K562 (cell line): Measurements from ENCODE around the gene MRGPRF. TPM values are rescaled to one million over a fixed set of nuclear protein-coding genes. Genes with fewer than 3 reads are reported as not detected.

Experiments used
- ATAC-seq: fragments of 200-7000 bp; cut with Tn5 transposase; 3 replicates; pipeline ENCODE4 v1.9.1; 2020; ENCODE audit warnings: moderate library complexity
- BruUV-seq: library from RNA; stranded (reverse); fragments of 400-500 nt; replicated peaks from 2 replicates; lab custom pipeline; 2021; lab: Mats Ljungman, UMichigan
- CTCF ChIA-PET: fragments of 300-600 bp; formaldehyde crosslinking; extraction: SDS; loops from one replicate; lab custom pipeline; 2021; ENCODE audit warnings: low intra/inter-chr PET ratio; lab: Yijun Ruan, JAX
- POLR2A ChIA-PET: fragments of 300-600, 350-650 bp; sonication (Branson Sonifier 250); formaldehyde crosslinking; extraction: SDS; loops from one replicate; lab custom pipeline; 2021; ENCODE audit warnings: antibody characterized with exemption, inconsistent platforms; lab: Yijun Ruan, JAX
- DNase-seq, 4 experiments: peaks; one replicate each; pipeline versions ENCODE4 v3.0.0 to v3.0.0-alpha.2; 2011 to 2018; ENCODE audit warnings: low spot score in 3 of 4, mixed read lengths in 3 of 4; ENCODE audit errors: extremely low read depth in 1 of 4
- FAIRE-seq: peaks from 2 replicates; lab custom pipeline; 2011; peaks lifted over from hg19 to GRCh38; lab: Jason Lieb, UNC
- H2AFZ ChIP-seq: 2 replicates; pipeline ENCODE4 v1.6.0; 2011; ENCODE audit warnings: low read depth, low read length, control low read depth, inconsistent platforms
- H3K27ac ChIP-seq: fragments of 200-600 bp; 3 replicates; pipeline ENCODE4 v1.8.0; 2011; ENCODE audit warnings: low read depth, mild to moderate bottlenecking, control low read depth, inconsistent platforms, low read length, moderate library complexity, mixed read lengths; ENCODE audit errors: extremely low read depth
- H3K27me3 ChIP-seq, 2 experiments: fragments of 300-600 bp in 1 of 2; 2 replicates in 1 of 2; 3 replicates in 1 of 2; pipeline versions ENCODE4 v1.6.0 to v1.8.0; 2011; ENCODE audit warnings: inconsistent platforms in 2 of 2, low read length in 2 of 2, mild to moderate bottlenecking in 1 of 2, mixed read lengths in 1 of 2, moderate library complexity in 1 of 2; ENCODE audit not compliant: control insufficient read depth in 2 of 2, insufficient read depth in 2 of 2
- H3K36me3 ChIP-seq: fragments of 300-600 bp; 3 replicates; pipeline ENCODE4 v1.8.0; 2011; ENCODE audit warnings: mild to moderate bottlenecking, low read length, inconsistent platforms; ENCODE audit not compliant: control insufficient read depth, insufficient read depth
- H3K4me1 ChIP-seq, 2 experiments: fragments of 200-600 bp in 1 of 2; replicated peaks in 1 of 2; 2 replicates in 1 of 2; 3 replicates in 1 of 2; pipeline versions ENCODE4 v1.5.1 to v1.8.0; 2011; ENCODE audit warnings: inconsistent platforms in 2 of 2, low read length in 2 of 2, mild to moderate bottlenecking in 1 of 2, mixed read lengths in 1 of 2, moderate library complexity in 1 of 2; ENCODE audit not compliant: control insufficient read depth in 2 of 2, insufficient read depth in 2 of 2
- H3K4me2 ChIP-seq: 2 replicates; pipeline ENCODE4 v1.6.1; 2011; ENCODE audit warnings: low read length, control low read depth, inconsistent platforms, mixed read lengths; ENCODE audit not compliant: insufficient read depth
- H3K4me3 ChIP-seq: fragments of 200-600 bp; sonication (generic), shearing (Covaris generic); 2 replicates; pipeline ENCODE4 v1.5.1; 2016; ENCODE audit warnings: control low read depth, inconsistent platforms
- H3K79me2 ChIP-seq: fragments of 200-600 bp; 3 replicates; pipeline ENCODE4 v1.8.0; 2011; ENCODE audit warnings: low read length, inconsistent platforms; ENCODE audit not compliant: control insufficient read depth, insufficient read depth
- H3K9ac ChIP-seq, 2 experiments: 2 replicates each; pipeline versions ENCODE4 v1.6.0 to v1.6.1; 2011; ENCODE audit warnings: low read depth in 2 of 2, low read length in 2 of 2, control low read depth in 1 of 2, inconsistent platforms in 1 of 2, mild to moderate bottlenecking in 1 of 2, mixed read lengths in 1 of 2; ENCODE audit not compliant: insufficient read depth in 1 of 2
- H3K9me1 ChIP-seq: one replicate; pipeline ENCODE4 v1.6.0; 2011; ENCODE audit warnings: inconsistent platforms, mild to moderate bottlenecking, low read length, moderate library complexity; ENCODE audit not compliant: control insufficient read depth, insufficient read depth
- H3K9me3 ChIP-seq: replicated peaks from 2 replicates; pipeline ENCODE4 v1.5.1; 2011; ENCODE audit warnings: low read depth, low read length, inconsistent platforms; ENCODE audit not compliant: control insufficient read depth, insufficient read depth
- H4K20me1 ChIP-seq: replicated peaks from 2 replicates; pipeline ENCODE4 v1.6.1; 2011; ENCODE audit warnings: low read length, inconsistent platforms, mixed read lengths; ENCODE audit not compliant: control insufficient read depth, insufficient read depth
- AFF1 ChIP-seq, 2 experiments: fragments of 450-650 bp; IDR thresholded peaks; 2 replicates each; pipeline ENCODE4 v1.6.1; 2018; ENCODE audit warnings: mild to moderate bottlenecking in 2 of 2, low read depth in 1 of 2; ENCODE audit not compliant: partially characterized antibody in 2 of 2
- SP2 ChIP-seq: IDR thresholded peaks from 2 replicates; pipeline ENCODE4 v1.6.1; 2011; ENCODE audit warnings: mild to moderate bottlenecking, low read depth, low read length, moderate library complexity; ENCODE audit not compliant: poor library complexity, severe bottlenecking; ENCODE audit errors: extremely low read depth
- WGBS: fragments of 100-300 bp; shearing (Covaris generic); methylation state at CpG from one replicate; pipeline ENCODE4 v1.1.6; 2016; ENCODE audit warnings: low coverage, mixed read lengths; ENCODE audit not compliant: insufficient coverage; ENCODE audit errors: missing lambda C conversion rate; 5-methylcytosine and 5-hydroxymethylcytosine counted together
- in situ Hi-C: fragments of 300-500 bp; cut with MboI; formaldehyde crosslinking; loops from 4 replicates; pipeline ENCODE4 v1.15.0; 2018; ENCODE audit warnings: inconsistent platforms, mixed read lengths
- intact Hi-C: fragments of 100-400 bp; cut with micrococcal nuclease; formaldehyde crosslinking; loops from 2 replicates; pipeline ENCODE4 v1.14.2; 2022
- polyA plus RNA-seq, 8 experiments: library from polyadenylated mRNA; depleted of rRNA in 4 of 8; stranded (reverse) in 5 of 8; unstranded in 3 of 8; fragments of >200 nt; fragmentation: Nextera tagmentation in 2 of 8; fragmentation: Illumina TruSeq in 1 of 8; extraction: Ambion mirVana in 2 of 8; extraction: Trizol in 1 of 8; gene quantifications; 2 replicates each; pipeline versions ENCODE4 v1.2.1 to v1.2.3, GENCODE V29; 2011 to 2014; ENCODE audit warnings: inconsistent platforms in 1 of 8, missing spikeins in 1 of 8
- total RNA-seq, 7 experiments: library from RNA; depleted of rRNA in 6 of 7; stranded (reverse); fragments of >200 nt in 6 of 7; fragmentation: Illumina TruSeq in 2 of 7; extraction: Trizol in 2 of 7; gene quantifications; 2 replicates each; pipeline versions ENCODE4 v1.2.1 to v1.2.3, GENCODE V29; 2011 to 2021; ENCODE audit warnings: low replicate concordance in 1 of 7

The MRGPRF gene
- total and polyA plus RNA-seq, 9 of the 15 experiments (the other 6 are each of a cell fraction or from before 2014, with no cell fraction given) = not detected

DNA sequence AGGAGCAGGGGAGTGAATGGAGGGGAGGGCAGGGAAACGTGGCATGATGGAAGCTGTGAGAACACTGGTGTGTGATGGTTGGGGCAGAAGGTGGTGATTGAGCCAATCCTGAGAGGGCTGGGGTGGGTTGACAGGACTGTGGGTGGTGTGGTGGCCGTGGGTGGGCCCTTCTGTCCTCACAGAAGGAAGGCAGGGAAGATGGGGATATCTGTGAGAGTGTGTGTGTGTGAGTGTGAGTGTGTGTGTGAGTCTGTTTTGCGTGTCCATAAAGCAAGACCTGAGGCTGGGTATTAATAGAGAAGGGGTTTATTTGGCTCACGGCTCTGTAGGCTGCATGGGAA, 48.6 kb upstream of the MRGPRF start:
- Histone ChIP-seq H3K9ac (no peak overlapping the region), H2AFZ (no peak overlapping the region), H3K4me3 (no peak overlapping the region), H3K36me3 (no peaks in the 10 kb centered on the region), H3K4me2 (no peak overlapping the region), H3K4me1 (peaks cover 0 to 35% of the 10 kb centered on the region in 2 experiments; a peak in 2 of 5 replicates), H3K27me3 (no peaks in the 10 kb centered on the region), H3K27ac (no peak overlapping the region), H3K9me1 (no peaks in the 10 kb centered on the region), H3K9me3 (no peaks in the 10 kb centered on the region), H4K20me1 (0 out of 2 replicates have a peak, but pooled peaks cover 9% of the 10 kb centered on the region), H3K79me2 (no peaks in the 10 kb centered on the region)
- TF ChIP-seq SP2 (no peak), AFF1 (IDR thresholded peaks at IDR 0.05; ENCODE audit: low read depth in 1 of 2, partially characterized antibody in 2 of 2) (no peak)
- intact Hi-C loops (no loop called here), in situ Hi-C loops (no loop called here)
- CTCF ChIA-PET = no interaction called here
- no peak for ATAC-seq
- 29% methylated on average over 4 of the region's 4 CpGs for WGBS
- POLR2A ChIA-PET = interaction anchor here (0.8 kb wide), 1 partner anchor 614 kb away, joined by 3 read pairs; the partner anchor contains the start of gene LTO1
- FAIRE-seq = no peak
- DNase-seq = no peak
- BruUV-seq = no TSS peak
